ENCODE measurements around the gene RNF6. TPM values are rescaled to one million over a fixed set of nuclear protein-coding genes. Genes with fewer than 3 reads are reported as not detected.

The RNF6 gene
- total RNA-seq, 6 experiments from 2014 or later, result 8.2 to 17.3 (median 11.3) TPM

DNA sequence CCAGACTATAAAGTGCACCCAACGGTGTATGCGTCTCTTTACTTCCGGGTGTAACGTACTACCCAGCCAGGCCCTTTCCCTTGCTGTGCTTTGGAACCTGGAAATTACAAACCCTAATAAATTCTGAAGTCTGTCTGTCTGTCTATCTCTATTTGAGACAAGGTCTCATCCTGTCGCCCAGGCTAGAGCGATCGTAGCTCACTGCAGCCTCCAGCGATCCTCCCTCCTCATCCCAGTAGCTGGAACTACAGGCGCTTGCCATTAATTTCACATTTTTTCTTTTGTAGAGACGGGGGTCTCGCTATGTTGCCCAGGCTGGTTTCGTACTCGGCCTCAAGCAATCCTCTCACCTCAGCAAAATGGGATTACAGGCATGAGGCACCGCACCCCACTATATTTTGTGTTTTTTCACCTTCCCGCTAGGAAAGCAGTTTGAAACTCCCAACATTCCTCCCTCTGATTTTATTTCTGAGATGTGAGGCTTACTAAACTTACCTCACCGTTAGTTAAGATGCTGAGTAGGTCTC is 469 bp upstream of the RNF6 start:
- Histone ChIP-seq H3K4me3 (peak overlapping the region; percentile 88 to 94 (median 92)), H3K4me1 (peaks cover 0 to 15% (median 5%) of the 10 kb centered on the region in 4 donors), H3K9me3 (no peaks in the 10 kb centered on the region), H3K36me3 (peaks cover 0 to 22% (median 9%) of the 10 kb centered on the region in 4 donors), H3K27ac (peak overlapping the region; percentile 82 to 95 (median 91)), H3K27me3 (no peaks in the 10 kb centered on the region)
- 24% methylated on average over 13 of the region's 16 CpGs for WGBS (ENCODE audit: insufficient coverage, low coverage, low lambda C conversion rate, missing lambda C conversion rate)
- DNase-seq (no peak), ATAC-seq (peak; percentile 68 to 73 (median 71))
- intact Hi-C loops (cut with DNase I), result no loop called here
- TF ChIP-seq, protein P1, sequence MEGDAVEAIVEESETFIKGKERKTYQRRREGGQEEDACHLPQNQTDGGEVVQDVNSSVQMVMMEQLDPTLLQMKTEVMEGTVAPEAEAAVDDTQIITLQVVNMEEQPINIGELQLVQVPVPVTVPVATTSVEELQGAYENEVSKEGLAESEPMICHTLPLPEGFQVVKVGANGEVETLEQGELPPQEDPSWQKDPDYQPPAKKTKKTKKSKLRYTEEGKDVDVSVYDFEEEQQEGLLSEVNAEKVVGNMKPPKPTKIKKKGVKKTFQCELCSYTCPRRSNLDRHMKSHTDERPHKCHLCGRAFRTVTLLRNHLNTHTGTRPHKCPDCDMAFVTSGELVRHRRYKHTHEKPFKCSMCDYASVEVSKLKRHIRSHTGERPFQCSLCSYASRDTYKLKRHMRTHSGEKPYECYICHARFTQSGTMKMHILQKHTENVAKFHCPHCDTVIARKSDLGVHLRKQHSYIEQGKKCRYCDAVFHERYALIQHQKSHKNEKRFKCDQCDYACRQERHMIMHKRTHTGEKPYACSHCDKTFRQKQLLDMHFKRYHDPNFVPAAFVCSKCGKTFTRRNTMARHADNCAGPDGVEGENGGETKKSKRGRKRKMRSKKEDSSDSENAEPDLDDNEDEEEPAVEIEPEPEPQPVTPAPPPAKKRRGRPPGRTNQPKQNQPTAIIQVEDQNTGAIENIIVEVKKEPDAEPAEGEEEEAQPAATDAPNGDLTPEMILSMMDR (IDR thresholded peaks at IDR 0.05), result no peak
- TF ChIP-seq POLR2A (IDR thresholded peaks at IDR 0.05), result no peak

DNA sequence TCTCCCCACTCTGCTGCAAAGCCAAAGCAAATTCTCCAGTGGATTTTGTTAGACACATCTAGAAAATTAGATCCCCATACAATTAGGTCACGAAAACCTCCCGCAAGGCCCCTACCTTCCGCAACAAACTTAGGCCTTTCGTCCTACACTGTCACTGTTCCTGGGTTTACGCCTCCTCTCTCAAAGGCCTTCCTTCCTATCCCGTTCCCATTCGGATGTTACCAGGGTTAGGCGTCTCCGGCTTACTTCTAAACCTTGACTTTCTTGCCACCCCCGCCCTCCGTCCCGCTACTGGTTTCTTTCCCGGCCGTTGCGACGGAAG is 754 bp downstream of the RNF6 start:
- 0% methylated on average over 16 of the region's 16 CpGs for WGBS (ENCODE audit: insufficient coverage, low coverage, low lambda C conversion rate, missing lambda C conversion rate)
- no peak for DNase-seq

DNA sequence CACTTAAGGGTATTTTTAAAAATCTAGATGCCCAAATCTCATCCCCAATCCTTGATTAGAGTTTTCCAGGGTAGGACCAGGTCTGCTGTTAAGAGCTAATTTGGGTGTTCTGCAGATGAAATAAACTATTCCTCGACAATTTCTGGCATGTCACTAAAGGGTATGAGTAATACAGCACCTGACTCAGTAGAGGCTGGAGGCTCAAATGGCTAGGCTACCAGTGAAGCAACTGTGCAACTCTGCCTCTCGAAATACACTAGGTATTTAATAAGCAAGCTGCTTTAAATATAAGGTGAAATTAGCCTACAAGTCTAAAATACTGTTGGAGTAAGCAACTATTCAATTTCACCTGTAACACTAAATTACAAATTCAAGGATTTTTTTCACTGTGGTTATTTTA is 1.5 kb downstream of the RNF6 start:
- TF ChIP-seq, protein P1 (IDR thresholded peaks at IDR 0.05), result no peak
- no peak for TF ChIP-seq POLR2A (IDR thresholded peaks at IDR 0.05)
- ATAC-seq, result no peak
- peaks cover 0 to 15% (median 5%) of the 10 kb centered on the region in 4 donors for H3K4me1 ChIP-seq
- no peaks in the 10 kb centered on the region for H3K9me3 ChIP-seq
- 90% methylated on average over 2 of the region's 2 CpGs for WGBS (ENCODE audit: insufficient coverage, low coverage, low lambda C conversion rate, missing lambda C conversion rate)
- intact Hi-C loops (cut with DNase I), result no loop called here
- H3K36me3 ChIP-seq, result peaks cover 7 to 43% (median 23%) of the 10 kb centered on the region in 4 donors
- H3K27me3 ChIP-seq, result no peaks in the 10 kb centered on the region
- H3K27ac ChIP-seq, result no peak overlapping the region
- peak overlapping the region in 2 of 3 donors; percentile 88 to 92 for H3K4me3 ChIP-seq
- DNase-seq, result no peak

More for the DNA sequence above, 754 bp downstream of the RNF6 start:
- ATAC-seq, result peak; percentile 46 to 62 (median 56)
- Histone ChIP-seq H3K4me3 (peak overlapping the region; percentile 88 to 94 (median 92)), H3K9me3 (no peaks in the 10 kb centered on the region), H3K27ac (peak overlapping the region; percentile 82 to 95 (median 91)), H3K36me3 (peaks cover 6 to 35% (median 18%) of the 10 kb centered on the region in 4 donors), H3K27me3 (no peaks in the 10 kb centered on the region), H3K4me1 (peaks cover 0 to 15% (median 5%) of the 10 kb centered on the region in 4 donors)
- intact Hi-C loops (cut with DNase I), result no loop called here
- TF ChIP-seq POLR2A (IDR thresholded peaks at IDR 0.05), result no peak
- TF ChIP-seq, protein P1 (IDR thresholded peaks at IDR 0.05), result no peak

DNA sequence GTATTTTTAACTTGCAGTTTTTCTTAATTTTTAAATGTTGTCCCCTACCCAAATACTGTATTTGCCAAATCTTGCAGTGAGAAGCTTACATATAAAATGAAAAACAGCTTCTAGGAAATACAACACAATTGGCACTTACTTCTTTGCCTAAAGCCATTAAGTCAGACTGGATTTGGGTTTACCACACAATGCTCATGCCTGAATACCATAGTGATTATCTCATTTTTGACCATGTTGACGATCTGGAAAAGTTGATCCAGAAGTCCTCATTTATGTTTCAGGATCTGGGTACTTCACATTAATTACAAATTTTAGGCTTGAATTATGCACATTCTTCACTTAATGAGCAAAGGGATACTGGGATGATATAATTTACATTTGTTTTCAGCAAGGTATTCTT is 2.4 kb downstream of the RNF6 start:
- intact Hi-C loops (cut with DNase I), result no loop called here
- Histone ChIP-seq H3K27me3 (no peaks in the 10 kb centered on the region), H3K4me3 (no peak overlapping the region), H3K9me3 (no peaks in the 10 kb centered on the region), H3K27ac (no peak overlapping the region), H3K4me1 (peaks cover 0 to 15% (median 5%) of the 10 kb centered on the region in 4 donors), H3K36me3 (peaks cover 7 to 51% (median 29%) of the 10 kb centered on the region in 4 donors)
- ATAC-seq (no peak), DNase-seq (no peak)
- no peak for TF ChIP-seq POLR2A (IDR thresholded peaks at IDR 0.05)
- TF ChIP-seq, protein P1 (IDR thresholded peaks at IDR 0.05), result no peak
- WGBS (ENCODE audit: insufficient coverage, low coverage, low lambda C conversion rate, missing lambda C conversion rate), result 77% methylated on average over 1 of the region's 1 CpG

All from right lobe of liver (tissue), 6 donors.